Measurements from ENCODE around the gene AGTR1.

DNA sequence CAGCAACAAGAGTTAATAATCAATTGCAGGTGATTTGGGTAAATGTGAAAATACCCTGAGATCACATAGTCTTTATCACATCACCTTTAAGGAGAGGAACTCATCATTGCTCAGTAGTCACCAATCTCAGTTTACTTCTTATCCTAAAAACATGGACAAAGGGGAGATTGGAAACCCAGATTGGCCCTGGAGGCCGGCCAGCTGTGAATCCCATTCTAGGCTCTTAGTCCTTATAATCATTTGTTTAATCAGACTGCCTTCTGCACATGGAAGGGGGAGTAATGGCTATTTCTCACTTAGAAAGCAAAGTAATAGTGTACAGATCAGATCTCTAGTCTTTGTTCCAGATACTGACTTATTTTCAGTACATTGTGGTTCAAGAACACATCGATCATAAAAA lies 92.7 kb downstream of the AGTR1 start:
- TF ChIP-seq ZBTB33 (IDR thresholded peaks at IDR 0.05): no peak
- no peak for TF ChIP-seq CTCF (IDR thresholded peaks at IDR 0.05; ENCODE audit: low read depth, low read length, missing input control)
